HCT116 (cell line): ENCODE measurements around the gene NRCAM.

Experiments
- RAD21 ChIP-seq: IDR thresholded peaks from 2 replicates; pipeline ENCODE4 v1.6.1; 2012; ENCODE audit warnings: low read depth, mild to moderate bottlenecking
- TF ChIP-seq, protein P1 (sequence below), 3 experiments: fragments of 200-600 bp in 1 of 3; sonication (generic) in 1 of 3; IDR thresholded peaks in 2 of 3; conservative IDR thresholded peaks in 1 of 3; 2 replicates each; pipeline ENCODE4 v1.5.1; 2012 to 2017; ENCODE audit warnings: low read depth in 2 of 3, low read length in 2 of 3, antibody characterized with exemption in 1 of 3, borderline replicate concordance in 1 of 3, control low read depth in 1 of 3, mild to moderate bottlenecking in 1 of 3, mixed read lengths in 1 of 3, mixed run types in 1 of 3, moderate library complexity in 1 of 3; ENCODE audit not compliant: insufficient read depth in 1 of 3

DNA sequence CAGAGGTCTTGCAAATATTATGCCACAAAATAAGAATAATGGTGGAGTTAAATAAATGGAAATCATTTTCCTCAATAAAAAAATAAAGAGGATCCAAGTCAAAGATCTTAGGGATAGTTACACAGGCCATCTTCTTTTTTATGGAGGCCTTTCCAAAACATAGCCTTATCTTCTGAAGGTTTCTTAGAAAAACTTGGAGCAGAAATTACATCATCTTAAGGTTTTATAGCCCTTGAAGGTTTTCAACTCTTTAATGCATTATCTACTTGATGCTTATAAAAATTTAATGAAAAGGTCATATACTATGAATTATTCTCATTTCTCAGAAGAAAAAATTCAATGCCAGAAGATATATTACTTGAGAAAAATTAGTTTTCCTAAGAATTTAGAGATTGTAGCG is 231.8 kb downstream of the NRCAM start:
- TF ChIP-seq, protein P1, sequence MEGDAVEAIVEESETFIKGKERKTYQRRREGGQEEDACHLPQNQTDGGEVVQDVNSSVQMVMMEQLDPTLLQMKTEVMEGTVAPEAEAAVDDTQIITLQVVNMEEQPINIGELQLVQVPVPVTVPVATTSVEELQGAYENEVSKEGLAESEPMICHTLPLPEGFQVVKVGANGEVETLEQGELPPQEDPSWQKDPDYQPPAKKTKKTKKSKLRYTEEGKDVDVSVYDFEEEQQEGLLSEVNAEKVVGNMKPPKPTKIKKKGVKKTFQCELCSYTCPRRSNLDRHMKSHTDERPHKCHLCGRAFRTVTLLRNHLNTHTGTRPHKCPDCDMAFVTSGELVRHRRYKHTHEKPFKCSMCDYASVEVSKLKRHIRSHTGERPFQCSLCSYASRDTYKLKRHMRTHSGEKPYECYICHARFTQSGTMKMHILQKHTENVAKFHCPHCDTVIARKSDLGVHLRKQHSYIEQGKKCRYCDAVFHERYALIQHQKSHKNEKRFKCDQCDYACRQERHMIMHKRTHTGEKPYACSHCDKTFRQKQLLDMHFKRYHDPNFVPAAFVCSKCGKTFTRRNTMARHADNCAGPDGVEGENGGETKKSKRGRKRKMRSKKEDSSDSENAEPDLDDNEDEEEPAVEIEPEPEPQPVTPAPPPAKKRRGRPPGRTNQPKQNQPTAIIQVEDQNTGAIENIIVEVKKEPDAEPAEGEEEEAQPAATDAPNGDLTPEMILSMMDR (IDR thresholded peaks at IDR 0.05 in 2 of 3, conservative IDR thresholded peaks at IDR 0.05 in 1 of 3; ENCODE audit: borderline replicate concordance in 1 of 3, insufficient read depth in 1 of 3, low read depth in 2 of 3, low read length in 2 of 3), result no peak
- no peak for TF ChIP-seq RAD21
